Stimulated activated naive CD4-positive, alpha-beta T cell (primary cell): ENCODE measurements around the gene ZDHHC5.

Experiments
- DNase-seq, 6 experiments: peaks; one replicate each; lab custom pipeline; 2025; lab: John Stamatoyannopoulos, UW

ZDHHC5 gene

DNA sequence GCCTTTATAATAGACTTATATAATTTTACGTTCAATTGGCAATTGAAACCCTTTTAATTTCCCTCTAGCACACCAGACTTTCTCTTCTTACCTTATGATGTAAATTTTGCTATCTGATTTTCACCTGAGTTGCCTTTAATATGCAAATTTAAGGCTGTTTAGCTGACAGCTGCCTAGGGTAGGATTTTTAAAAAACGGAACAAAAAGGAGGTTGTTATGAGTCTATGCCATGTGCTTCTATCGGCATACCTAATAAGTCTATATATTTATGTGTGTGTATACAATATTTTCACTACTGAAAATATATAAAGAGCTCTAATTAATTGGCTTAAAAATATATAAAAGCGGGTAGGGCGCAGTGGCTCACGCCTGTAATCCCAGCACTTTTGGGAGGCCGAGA lies 61.6 kb downstream of the ZDHHC5 start:
- DNase-seq, result no peak

DNA sequence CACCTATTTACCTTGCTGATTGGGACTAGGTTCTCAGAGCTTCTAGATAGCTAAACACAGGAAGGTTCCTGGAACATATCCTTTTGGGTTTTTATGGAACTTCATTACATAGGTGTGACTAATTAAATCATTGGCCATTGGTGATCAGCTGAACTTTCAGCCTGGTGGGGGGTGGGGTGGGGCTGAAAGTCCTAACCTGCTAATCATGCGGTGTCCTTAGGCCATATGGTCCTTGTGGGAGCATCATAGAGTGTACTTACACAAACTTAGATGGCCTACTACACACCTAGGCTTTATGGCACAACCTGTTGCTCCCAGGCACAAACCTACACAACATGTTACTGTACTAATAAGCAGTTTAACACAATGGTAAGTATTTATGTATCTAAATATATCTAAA lies 64.7 kb downstream of the ZDHHC5 start:
- no peak for DNase-seq

DNA sequence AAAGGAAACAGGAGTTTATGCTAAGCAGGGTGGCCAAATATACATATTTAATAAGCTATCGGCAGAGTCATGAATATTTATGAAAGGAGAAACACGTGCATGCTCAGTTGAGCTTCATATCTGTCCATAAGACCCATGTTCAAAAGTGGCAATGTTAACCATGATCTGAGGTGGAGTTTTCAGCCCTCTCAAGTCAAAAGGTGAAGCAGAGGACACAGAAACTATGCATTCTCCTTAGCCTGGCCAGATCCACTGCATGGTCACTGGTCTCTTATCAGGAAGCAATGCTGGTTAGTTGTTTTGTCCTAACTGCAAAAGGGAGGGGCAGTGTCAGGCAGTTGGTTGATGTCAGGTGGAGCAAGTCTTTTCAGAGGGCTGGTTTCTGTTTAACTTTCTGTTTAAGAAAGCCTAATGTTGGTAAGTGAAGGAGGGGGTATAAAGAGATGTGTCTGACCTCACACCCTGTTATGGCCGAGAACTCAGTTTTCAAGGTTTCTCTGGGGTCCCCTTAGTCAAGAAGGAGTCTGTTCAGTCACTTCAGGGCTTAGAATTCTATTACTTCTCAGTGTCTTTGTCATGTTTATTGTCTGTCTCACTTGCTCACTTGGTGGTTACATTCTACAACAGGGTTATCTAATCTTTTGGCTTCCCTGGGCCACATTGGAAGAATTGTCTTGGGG lies 67.8 kb downstream of the ZDHHC5 start:
- no peak for DNase-seq

- DNase-seq, result peak; percentile 86 to 91 (median 88)
Measured at GRCh38 chr11:57741132-57742086, 73.5 kb downstream of the ZDHHC5 start, which contains the start of gene SELENOH. Gene SELENOH (plus strand): TSS chr11:57741491. CDS start chr11:57741596, 105 bp downstream.

DNA sequence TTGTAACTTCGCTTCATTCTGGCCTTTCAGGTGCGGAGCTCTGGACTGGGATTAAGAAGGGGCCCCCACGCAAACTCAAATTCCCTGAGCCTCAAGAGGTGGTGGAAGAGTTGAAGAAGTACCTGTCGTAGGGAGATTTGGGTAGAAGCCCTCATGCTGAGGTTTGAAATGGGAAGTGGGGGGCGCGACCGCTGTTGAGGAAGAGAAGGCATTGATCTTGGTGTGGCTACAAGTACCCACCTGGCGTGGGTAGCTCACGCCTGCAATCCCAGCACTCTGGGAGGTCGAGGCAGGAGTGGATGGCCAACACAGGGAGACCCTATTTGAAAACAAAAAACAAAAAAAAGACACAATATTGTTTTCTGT lies 74.2 kb downstream of the ZDHHC5 start:
- peak in 1 of 6 experiments; percentile 31 for DNase-seq

GRCh38 chr11:57744357-57744756 lies 76.4 kb downstream of the ZDHHC5 start:
- no peak for DNase-seq

GRCh38 chr11:57745206-57745605 lies 77.3 kb downstream of the ZDHHC5 start:
- DNase-seq, result no peak

DNA sequence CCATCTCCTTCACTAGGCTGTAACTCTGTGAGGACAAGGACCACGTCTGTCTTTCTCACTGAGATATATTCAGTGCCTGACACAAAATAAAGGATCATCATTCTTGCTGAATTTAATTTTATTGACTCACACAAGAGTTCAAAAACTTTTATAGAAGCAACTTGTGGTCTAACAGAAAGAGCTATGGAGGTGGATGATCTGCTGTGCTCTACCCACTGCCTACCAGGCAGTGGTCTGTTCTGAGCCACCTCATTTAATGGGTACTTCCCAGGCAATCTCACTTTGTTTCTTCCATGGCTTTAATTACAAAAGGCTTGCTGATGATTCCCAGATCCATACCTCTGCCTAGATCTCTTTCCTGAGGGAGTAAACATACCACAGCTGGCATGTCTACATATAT lies 79.0 kb downstream of the ZDHHC5 start:
- DNase-seq, result no peak
